ENCODE results near the gene XAB2. TPM values are rescaled to one million over a fixed set of nuclear protein-coding genes. Genes with fewer than 3 reads are reported as not detected.

XAB2 gene
- total RNA-seq, 2 donors from 2014 or later = 56.3 to 70.1 TPM

DNA sequence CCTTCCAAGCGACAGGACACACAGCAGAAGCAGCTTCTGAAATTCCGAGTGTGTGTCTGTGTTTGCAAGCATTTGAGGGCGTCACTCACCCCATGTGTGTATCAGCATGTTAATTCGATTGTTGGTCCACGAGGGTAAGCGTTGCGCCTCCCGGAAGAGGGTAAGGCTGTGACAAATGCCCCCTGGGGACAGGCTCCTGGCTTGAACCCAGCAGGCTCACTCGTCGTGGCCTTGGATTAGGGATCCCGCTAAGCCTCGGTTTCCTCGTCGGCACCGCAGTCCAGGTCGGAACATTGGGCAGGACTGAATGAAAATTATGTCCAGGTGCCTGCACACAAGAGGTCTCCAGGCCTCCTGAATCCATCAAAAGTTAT is 7.0 kb upstream of the XAB2 start:
- H3K9me3 ChIP-seq (ENCODE audit: control insufficient read depth, low read length, poor library complexity, severe bottlenecking) = no peaks in the 10 kb centered on the region
- Mint-ChIP-seq H3K27ac (peak overlapping the region; percentile 83), H3K4me1 (peaks cover 20% of the 10 kb centered on the region), H3K4me3 (peak overlapping the region; percentile 87), H3K36me3 (ENCODE audit: low read depth) (peaks cover 6% of the 10 kb centered on the region), H3K27me3 (no peaks in the 10 kb centered on the region)
- DNase-seq = no peak
- ATAC-seq = no peak

DNA sequence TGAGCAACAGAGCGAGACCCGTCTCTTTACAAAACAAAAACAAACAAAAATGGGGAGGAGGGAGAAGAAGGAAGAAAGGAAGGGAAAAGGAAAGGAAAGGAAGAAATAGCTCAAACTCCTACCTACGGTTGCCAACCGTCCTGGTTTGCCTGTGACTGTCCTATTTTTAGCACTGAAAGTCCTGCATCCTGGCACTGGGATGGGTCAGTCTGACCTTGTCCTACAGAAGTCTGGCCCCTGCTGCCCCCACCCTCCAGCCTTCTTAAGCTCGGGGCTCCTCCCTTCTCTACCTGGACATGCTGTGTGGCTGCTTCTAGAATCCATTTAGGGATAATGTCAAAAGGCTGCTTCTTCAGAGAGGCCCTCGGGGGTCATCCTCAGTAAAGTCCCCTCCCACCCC is 6.3 kb upstream of the XAB2 start:
- peaks cover 22% of the 10 kb centered on the region for H3K4me1 Mint-ChIP-seq
- H3K36me3 Mint-ChIP-seq (ENCODE audit: low read depth) = peaks cover 6% of the 10 kb centered on the region
- no peaks in the 10 kb centered on the region for H3K27me3 Mint-ChIP-seq
- peak overlapping the region; percentile 83 for H3K27ac Mint-ChIP-seq
- DNase-seq (no peak), ATAC-seq (no peak)
- peak overlapping the region; percentile 87 for H3K4me3 Mint-ChIP-seq
- H3K9me3 ChIP-seq (ENCODE audit: control insufficient read depth, low read length, poor library complexity, severe bottlenecking) = no peaks in the 10 kb centered on the region

DNA sequence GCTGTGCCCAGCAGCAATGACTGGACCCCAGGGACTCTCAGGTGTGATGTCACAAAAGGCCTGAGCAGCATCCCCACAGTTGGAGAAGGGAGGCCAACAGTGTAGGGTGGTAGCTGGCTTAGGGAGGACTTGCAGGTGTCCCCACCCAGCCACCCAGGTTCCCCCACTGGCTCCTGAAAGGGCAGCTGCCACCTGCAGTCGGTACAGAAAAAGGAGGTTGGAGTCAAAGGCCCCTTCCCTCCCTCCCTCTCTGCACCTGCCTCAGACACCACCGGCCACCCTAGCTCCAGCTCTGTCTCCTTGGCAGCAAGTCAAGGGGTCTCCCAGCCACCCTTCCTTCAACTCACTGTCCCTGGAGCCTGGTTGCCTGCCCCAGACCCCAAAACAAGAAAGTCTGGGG is 4.4 kb upstream of the XAB2 start, which contains the start of gene PCP2:
PCP2 (minus strand) TSS at position 22 of the 400 bp plus-strand sequence. CDS start 262 bp downstream, outside the sequence.
- Mint-ChIP-seq H3K36me3 (ENCODE audit: low read depth) (peaks cover 5% of the 10 kb centered on the region), H3K4me1 (peaks cover 32% of the 10 kb centered on the region), H3K27ac (peak within 1 kb of the TSS; percentile 59), H3K4me3 (peak within 1 kb of the TSS; percentile 49), H3K27me3 (no peaks in the 10 kb centered on the region)
- ATAC-seq (no peak), DNase-seq (no peak)
- no peaks in the 10 kb centered on the region for H3K9me3 ChIP-seq (ENCODE audit: control insufficient read depth, low read length, poor library complexity, severe bottlenecking)

DNA sequence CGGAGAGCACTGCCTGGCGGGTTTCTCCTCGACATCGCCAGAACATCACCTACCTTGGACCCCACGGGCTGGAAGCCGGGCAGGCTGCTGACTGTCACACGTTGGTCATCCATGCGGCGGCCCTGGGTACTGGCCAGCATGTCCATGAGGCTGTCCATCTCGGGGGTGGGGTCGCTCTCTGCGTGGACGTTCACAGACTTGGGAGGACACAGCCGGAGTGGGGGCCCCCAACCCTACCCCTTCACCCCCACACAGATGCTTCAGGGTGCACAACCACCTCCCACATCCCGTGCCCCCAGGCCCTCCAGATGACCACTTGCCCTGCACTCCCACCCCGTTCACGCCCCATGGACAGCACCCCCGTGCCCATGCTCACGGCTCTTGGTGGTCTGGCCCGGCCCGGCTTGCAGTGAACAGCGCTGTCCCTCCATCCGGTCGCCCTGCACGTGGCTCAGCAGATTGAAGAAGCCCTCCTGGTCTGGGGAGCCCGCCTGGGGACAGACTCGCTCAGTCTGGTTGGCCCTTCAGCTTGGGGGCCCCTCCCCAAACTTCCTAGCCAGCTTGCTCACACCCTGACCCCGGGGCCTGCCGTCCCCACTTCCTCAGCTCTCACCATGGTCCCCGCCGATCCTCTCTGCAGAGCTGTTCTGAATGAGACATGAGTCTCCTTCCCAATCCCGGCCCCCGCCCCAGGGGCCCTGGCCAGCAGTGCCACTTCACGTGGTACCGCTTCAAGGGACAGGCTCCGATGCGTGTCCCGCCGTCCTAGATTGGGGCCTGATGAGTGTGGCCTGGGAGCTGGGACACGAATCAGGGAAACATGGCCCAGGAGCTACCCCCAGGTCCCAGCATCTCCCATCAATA is 3.2 kb upstream of the XAB2 start:
- H3K9me3 ChIP-seq (ENCODE audit: control insufficient read depth, low read length, poor library complexity, severe bottlenecking) = no peaks in the 10 kb centered on the region
- peaks cover 39% of the 10 kb centered on the region for H3K4me1 Mint-ChIP-seq
- ATAC-seq (no peak), DNase-seq (no peak)
- peak overlapping the region; percentile 49 for H3K4me3 Mint-ChIP-seq
- no peaks in the 10 kb centered on the region for H3K27me3 Mint-ChIP-seq
- peaks cover 5% of the 10 kb centered on the region for H3K36me3 Mint-ChIP-seq (ENCODE audit: low read depth)
- H3K27ac Mint-ChIP-seq = no peak overlapping the region

DNA sequence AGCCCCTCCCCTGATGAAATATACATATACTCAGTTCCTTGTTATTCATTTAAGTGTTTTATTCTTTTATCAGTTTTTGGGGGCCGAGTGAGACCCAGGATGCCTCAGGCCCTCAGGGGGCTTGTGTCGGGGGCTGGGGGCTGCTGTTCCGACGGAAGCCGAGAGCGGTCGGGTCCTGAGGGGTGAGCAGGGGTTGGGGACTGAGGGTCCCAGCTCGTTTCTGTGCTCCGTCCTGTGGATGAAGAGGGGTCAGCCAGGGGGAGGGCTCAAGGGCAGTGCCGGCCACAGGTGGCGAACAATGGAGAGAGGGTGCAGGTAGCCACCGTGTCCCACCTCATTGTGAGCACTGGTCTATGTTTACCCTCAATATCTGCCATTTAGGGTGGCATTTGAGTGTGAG is 2.2 kb upstream of the XAB2 start:
- no peak for DNase-seq
- no peak overlapping the region for H3K4me3 Mint-ChIP-seq
- no peaks in the 10 kb centered on the region for H3K9me3 ChIP-seq (ENCODE audit: control insufficient read depth, low read length, poor library complexity, severe bottlenecking)
- H3K4me1 Mint-ChIP-seq = peaks cover 42% of the 10 kb centered on the region
- peaks cover 5% of the 10 kb centered on the region for H3K36me3 Mint-ChIP-seq (ENCODE audit: low read depth)
- H3K27ac Mint-ChIP-seq = no peak overlapping the region
- H3K27me3 Mint-ChIP-seq = no peaks in the 10 kb centered on the region
- no peak for ATAC-seq

DNA sequence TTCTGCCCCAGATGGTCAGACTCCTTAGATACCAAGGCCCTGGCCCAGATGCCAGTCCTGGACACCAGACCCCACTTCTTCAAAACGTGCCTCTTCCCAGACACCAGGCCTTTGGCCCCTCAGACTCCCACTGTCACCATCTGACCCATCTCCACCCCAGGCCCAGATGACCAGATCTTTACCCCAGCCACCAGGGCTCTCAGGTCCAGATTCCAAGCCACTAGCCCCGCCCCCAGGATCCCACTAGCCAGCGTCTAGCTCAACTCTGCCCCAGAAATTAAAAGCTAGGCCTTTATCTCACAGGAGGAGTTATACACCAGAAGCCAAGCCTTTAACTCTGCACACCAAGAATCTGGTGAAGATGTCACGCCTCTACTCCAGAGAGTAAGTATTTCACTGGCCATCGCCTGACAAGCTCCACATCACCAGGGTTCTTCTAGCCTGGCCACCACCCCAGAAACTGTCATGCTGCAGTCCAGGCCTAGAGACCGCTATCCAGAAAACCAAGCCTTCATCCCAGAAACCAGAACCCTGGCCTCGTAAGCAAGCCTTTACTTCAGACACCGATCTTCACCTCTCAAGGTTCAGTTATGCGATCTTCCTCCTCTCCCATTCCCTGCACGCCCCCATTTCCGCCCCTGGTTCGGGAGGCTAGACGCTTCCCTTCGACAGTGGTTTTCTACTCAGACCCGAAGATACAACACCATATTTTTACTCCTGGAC is 595 bp downstream of the XAB2 start:
- Mint-ChIP-seq H3K27ac (peak overlapping the region; percentile 100), H3K27me3 (no peaks in the 10 kb centered on the region), H3K4me3 (peak overlapping the region; percentile 100), H3K4me1 (peaks cover 39% of the 10 kb centered on the region), H3K36me3 (ENCODE audit: low read depth) (peaks cover 5% of the 10 kb centered on the region)
- DNase-seq = no peak
- no peak for ATAC-seq
- H3K9me3 ChIP-seq (ENCODE audit: control insufficient read depth, low read length, poor library complexity, severe bottlenecking) = no peaks in the 10 kb centered on the region

DNA sequence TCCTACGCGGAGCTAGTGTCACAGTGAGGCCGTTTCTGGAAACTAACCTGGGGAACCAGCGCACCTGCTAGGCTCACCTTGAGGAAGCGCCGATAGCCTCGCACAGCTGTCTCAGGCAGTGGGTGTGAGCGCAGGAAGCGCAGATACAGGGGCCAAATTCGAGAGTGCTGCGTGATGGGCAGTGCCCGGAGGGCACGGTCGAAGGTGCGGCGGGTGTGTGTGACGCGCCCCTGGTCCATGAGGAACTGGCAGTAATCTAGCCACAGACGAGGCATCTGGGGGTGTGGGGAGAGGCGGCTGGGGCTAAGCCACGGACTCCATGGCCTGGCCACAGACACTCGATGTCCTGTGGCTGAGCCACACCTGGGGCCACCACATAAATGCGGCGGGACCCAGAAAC is 2.2 kb downstream of the XAB2 start:
- no peaks in the 10 kb centered on the region for H3K27me3 Mint-ChIP-seq
- peaks cover 37% of the 10 kb centered on the region for H3K4me1 Mint-ChIP-seq
- peaks cover 11% of the 10 kb centered on the region for H3K36me3 Mint-ChIP-seq (ENCODE audit: low read depth)
- no peaks in the 10 kb centered on the region for H3K9me3 ChIP-seq (ENCODE audit: control insufficient read depth, low read length, poor library complexity, severe bottlenecking)
- H3K27ac Mint-ChIP-seq = no peak overlapping the region
- ATAC-seq (no peak), DNase-seq (no peak)
- H3K4me3 Mint-ChIP-seq = no peak overlapping the region

DNA sequence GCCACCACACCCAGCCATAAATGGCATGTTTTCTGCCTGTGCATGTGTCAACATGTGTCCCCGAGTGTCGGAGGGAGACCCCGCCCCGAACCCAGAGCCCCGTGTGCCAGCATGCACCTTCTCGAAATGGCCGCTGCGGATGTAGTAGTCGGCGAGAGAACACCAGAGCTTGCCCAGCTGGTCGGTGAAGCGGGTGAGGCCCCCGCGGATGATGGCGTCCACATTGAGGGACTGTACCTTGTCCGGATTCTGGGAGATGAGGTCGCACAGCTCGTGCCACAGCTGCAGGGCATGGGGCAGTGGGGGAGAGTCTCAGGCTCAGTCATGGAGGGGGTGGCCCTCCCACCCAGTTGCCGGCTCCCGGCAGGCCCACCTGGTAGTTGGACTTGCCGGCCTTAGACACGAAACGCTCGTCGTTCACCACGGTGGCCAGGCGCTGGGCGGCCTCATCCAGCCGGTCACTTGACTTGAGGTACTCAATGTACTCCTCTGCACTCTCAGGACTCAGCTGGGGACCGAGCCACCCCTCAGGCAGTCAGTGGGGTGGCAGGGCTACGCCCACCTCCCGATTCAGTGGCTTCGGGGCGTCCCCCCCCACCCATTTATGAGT is 3.5 kb downstream of the XAB2 start:
- no peaks in the 10 kb centered on the region for H3K9me3 ChIP-seq (ENCODE audit: control insufficient read depth, low read length, poor library complexity, severe bottlenecking)
- Mint-ChIP-seq H3K36me3 (ENCODE audit: low read depth) (peaks cover 11% of the 10 kb centered on the region), H3K27ac (no peak overlapping the region), H3K4me3 (no peak overlapping the region), H3K27me3 (no peaks in the 10 kb centered on the region), H3K4me1 (peaks cover 33% of the 10 kb centered on the region)
- DNase-seq (no peak), ATAC-seq (no peak)

DNA sequence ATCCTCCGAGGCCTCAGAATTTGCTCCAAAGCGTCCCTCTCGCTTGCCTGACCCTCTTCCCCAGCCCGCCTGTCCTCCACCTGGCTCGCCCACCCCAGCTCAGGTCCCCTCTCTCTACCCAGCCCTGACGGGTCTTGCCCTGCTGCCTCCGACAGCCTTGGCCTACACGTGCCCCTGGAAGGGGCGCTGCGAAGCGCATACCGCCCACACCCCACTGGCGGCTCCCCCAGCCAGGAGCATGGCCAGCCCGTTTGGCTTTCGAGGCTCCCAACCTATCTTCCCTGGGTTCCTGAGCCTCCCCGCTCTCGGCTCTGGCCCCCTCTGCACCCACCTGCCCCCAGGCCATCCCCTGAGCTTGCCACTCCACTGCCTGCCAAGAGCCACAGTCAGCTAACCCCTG is 4.5 kb downstream of the XAB2 start:
- no peaks in the 10 kb centered on the region for H3K27me3 Mint-ChIP-seq
- peak overlapping the region; percentile 21 for H3K27ac Mint-ChIP-seq
- H3K4me1 Mint-ChIP-seq = peaks cover 25% of the 10 kb centered on the region
- ATAC-seq (no peak), DNase-seq (no peak)
- no peak overlapping the region for H3K4me3 Mint-ChIP-seq
- H3K9me3 ChIP-seq (ENCODE audit: control insufficient read depth, low read length, poor library complexity, severe bottlenecking) = no peaks in the 10 kb centered on the region
- peaks cover 11% of the 10 kb centered on the region for H3K36me3 Mint-ChIP-seq (ENCODE audit: low read depth)

DNA sequence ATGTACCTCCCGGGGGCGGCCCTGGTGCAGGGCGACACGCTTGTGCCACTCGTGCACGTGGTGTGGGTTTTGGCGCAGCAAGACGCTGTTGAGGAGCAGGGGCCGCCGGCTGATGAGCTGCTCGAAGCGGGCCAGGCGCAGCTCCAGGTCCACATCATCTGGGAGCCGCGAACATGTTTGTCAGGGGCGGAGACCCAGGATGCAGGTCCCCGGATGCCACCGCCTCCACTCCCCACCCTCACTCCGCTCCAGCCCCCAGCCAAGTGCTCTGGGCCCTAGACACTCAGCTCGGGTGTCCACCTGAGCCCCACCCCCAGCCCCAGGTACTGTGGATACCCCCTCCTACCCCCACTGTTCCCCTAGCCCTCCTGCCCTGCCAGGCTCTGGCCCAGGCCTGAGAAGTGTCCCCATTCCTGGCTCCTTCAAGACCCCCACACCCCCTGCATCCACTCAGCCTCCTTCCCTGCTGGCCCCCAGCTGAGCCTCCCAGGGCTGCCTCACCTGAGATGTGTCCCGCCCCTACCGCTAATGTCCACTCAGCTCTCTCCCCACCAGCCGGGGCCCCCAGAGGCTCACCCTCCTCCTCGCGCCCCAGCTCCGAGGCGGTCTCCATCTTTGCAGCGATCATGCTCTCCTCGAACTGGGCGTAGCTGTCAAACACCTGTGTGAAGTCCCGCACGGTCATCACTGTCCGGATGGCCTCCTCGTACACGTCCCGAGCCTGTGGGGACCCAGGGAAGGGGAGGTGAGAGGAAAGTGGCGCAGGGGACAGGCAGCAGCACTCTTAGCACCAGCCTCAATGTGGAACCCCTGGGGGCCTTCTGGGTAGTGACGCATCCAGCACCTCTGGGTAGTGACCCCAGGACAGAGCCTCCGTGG is 5.4 kb downstream of the XAB2 start:
- Mint-ChIP-seq H3K36me3 (ENCODE audit: low read depth) (peaks cover 5% of the 10 kb centered on the region), H3K27ac (no peak overlapping the region), H3K4me3 (no peak overlapping the region), H3K4me1 (peaks cover 16% of the 10 kb centered on the region), H3K27me3 (no peaks in the 10 kb centered on the region)
- H3K9me3 ChIP-seq (ENCODE audit: control insufficient read depth, low read length, poor library complexity, severe bottlenecking) = no peaks in the 10 kb centered on the region
- DNase-seq (no peak), ATAC-seq (no peak)

DNA sequence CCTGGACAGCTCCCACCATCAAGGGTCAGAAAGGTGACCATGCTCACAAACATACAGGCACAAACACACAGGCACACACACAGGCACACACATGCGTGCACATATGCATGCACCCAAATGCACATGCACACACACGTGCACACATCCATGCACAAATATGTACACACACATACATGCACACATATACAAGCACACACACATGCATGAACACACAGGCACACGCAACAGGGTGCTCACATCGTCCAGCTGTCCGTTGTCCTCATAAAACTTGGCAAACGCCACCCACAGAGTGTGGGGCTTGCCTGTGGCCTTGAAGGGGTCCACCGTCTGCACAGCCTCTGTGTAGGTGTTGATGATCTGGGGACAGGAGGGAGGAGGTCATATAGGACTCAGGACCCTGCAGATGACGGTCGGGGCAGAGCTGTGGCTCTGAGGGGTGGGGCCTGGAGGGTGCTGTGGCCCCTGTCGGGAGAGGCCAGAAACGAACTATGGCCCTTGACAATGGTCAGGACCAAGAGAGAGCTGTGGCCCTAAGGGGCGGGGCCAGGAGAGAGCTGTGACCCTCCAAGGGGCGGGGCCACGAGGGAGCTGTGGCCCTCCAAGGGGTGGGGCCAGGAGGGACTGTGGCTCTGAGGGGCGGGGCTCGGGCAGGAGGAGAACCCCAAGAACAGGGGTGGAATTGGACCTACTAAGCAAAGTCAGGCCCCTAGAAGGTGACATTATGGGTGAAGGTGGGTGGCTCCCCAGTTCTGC is 6.2 kb downstream of the XAB2 start:
- H3K9me3 ChIP-seq (ENCODE audit: control insufficient read depth, low read length, poor library complexity, severe bottlenecking) = no peaks in the 10 kb centered on the region
- Mint-ChIP-seq H3K36me3 (ENCODE audit: low read depth) (peaks cover 7% of the 10 kb centered on the region), H3K4me3 (no peak overlapping the region), H3K4me1 (peaks cover 8% of the 10 kb centered on the region), H3K27ac (no peak overlapping the region), H3K27me3 (no peaks in the 10 kb centered on the region)
- DNase-seq (no peak), ATAC-seq (no peak)

All from T-helper 17 cell (primary cell).